Stromal cell of bone marrow (primary cell): Measurements from ENCODE around the gene DUSP1.

Source experiments
- DNase-seq: peaks from one replicate; pipeline ENCODE4 v3.0.0-alpha.2; 2012; ENCODE audit warnings: low read depth

DUSP1 gene

GRCh38 chr5:172724242-172725183 is 46.5 kb downstream of the DUSP1 start:
- DNase-seq: no peak

- DNase-seq: no peak
Observed at GRCh38 chr5:172723508-172723907, 47.5 kb downstream of the DUSP1 start.

GRCh38 chr5:172722327-172722815 is 48.6 kb downstream of the DUSP1 start:
- no peak for DNase-seq

- DNase-seq: peak; percentile 81
Observed at GRCh38 chr5:172721455-172722326, 49.3 kb downstream of the DUSP1 start.

GRCh38 chr5:172720655-172721054 is 50.3 kb downstream of the DUSP1 start:
- no peak for DNase-seq

GRCh38 chr5:172719211-172719610 is 51.8 kb downstream of the DUSP1 start:
- DNase-seq: no peak

GRCh38 chr5:172718527-172719114 is 52.4 kb downstream of the DUSP1 start:
- DNase-seq: no peak
